Measurements from ENCODE around the gene RAB30.

Gene RAB30

GRCh38 chr11:82936261-82936660, 135.4 kb downstream of the RAB30 start:
- Histone ChIP-seq H3K4me3 (ENCODE audit: low read depth, low read length) (no peak overlapping the region), H3K27ac (peak overlapping the region; percentile 31), H3K27me3 (replicated peaks) (no peaks in the 10 kb centered on the region), H3K36me3 (replicated peaks) (no peaks in the 10 kb centered on the region)
- in situ Hi-C loops (cut with HindIII; ENCODE audit: low pct_ligation_motif_present, low sequenced_read_pairs), result no loop called here
- peak; percentile 40 for DNase-seq
- TF ChIP-seq, protein P1, sequence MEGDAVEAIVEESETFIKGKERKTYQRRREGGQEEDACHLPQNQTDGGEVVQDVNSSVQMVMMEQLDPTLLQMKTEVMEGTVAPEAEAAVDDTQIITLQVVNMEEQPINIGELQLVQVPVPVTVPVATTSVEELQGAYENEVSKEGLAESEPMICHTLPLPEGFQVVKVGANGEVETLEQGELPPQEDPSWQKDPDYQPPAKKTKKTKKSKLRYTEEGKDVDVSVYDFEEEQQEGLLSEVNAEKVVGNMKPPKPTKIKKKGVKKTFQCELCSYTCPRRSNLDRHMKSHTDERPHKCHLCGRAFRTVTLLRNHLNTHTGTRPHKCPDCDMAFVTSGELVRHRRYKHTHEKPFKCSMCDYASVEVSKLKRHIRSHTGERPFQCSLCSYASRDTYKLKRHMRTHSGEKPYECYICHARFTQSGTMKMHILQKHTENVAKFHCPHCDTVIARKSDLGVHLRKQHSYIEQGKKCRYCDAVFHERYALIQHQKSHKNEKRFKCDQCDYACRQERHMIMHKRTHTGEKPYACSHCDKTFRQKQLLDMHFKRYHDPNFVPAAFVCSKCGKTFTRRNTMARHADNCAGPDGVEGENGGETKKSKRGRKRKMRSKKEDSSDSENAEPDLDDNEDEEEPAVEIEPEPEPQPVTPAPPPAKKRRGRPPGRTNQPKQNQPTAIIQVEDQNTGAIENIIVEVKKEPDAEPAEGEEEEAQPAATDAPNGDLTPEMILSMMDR (IDR thresholded peaks at IDR 0.05; ENCODE audit: low read depth, low read length, missing control alignments), result no peak

DNA sequence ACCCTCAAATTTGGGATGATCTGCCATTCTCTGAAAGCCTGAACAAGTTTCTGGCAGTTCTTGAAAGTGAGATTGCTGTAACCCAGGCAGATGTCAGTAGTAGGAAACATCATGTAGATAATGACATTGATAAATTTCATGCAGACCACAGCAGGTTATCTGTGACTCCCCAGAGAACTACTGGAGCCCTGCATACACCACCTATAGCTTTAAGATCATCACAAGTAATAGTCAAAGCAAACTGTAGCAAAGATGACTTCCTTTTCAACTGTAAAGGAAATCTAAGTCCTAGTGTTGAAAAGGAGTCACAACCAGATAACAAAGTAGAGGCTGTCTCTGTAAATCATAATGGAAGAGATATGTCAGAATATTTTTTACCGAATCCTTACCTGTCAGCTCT, 139.1 kb downstream of the RAB30 start:
- in situ Hi-C loops (cut with HindIII; ENCODE audit: low pct_ligation_motif_present, low sequenced_read_pairs), result no loop called here
- Histone ChIP-seq H3K36me3 (replicated peaks) (no peaks in the 10 kb centered on the region), H3K27me3 (replicated peaks) (no peaks in the 10 kb centered on the region), H3K27ac (no peak overlapping the region), H3K4me3 (ENCODE audit: low read depth, low read length) (no peak overlapping the region)
- DNase-seq, result no peak
- TF ChIP-seq, protein P1 (IDR thresholded peaks at IDR 0.05; ENCODE audit: low read depth, low read length, missing control alignments), result no peak

GRCh38 chr11:82930734-82931133, 141.0 kb downstream of the RAB30 start:
- Histone ChIP-seq H3K27ac (no peak overlapping the region), H3K36me3 (replicated peaks) (no peaks in the 10 kb centered on the region), H3K27me3 (replicated peaks) (no peaks in the 10 kb centered on the region), H3K4me3 (ENCODE audit: low read depth, low read length) (no peak overlapping the region)
- in situ Hi-C loops (cut with HindIII; ENCODE audit: low pct_ligation_motif_present, low sequenced_read_pairs), result no loop called here
- TF ChIP-seq, protein P1 (IDR thresholded peaks at IDR 0.05; ENCODE audit: low read depth, low read length, missing control alignments), result no peak
- no peak for DNase-seq

DNA sequence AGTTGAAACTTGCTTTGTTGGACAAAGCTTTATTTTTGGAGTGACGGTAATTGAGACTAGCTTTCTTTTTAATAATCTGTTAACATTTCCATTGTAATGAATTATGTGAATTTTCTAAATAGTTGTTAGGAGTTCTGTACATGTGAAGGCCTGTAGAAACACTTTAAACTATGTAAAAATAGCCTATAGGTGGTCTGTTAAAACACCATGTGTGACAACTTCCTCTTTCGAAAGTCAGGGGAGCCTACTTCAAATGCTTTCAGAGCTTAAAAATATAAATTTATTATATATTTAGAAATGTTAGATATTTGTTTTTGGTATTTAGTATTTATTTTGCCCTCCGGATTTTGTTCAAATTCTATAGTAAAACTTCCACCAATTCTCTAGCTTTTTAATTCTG, 141.5 kb downstream of the RAB30 start:
- no peaks in the 10 kb centered on the region for H3K27me3 ChIP-seq (replicated peaks)
- DNase-seq, result no peak
- no peak overlapping the region for H3K4me3 ChIP-seq (ENCODE audit: low read depth, low read length)
- TF ChIP-seq, protein P1 (IDR thresholded peaks at IDR 0.05; ENCODE audit: low read depth, low read length, missing control alignments), result no peak
- no peak overlapping the region for H3K27ac ChIP-seq
- H3K36me3 ChIP-seq (replicated peaks), result no peaks in the 10 kb centered on the region
- in situ Hi-C loops (cut with HindIII; ENCODE audit: low pct_ligation_motif_present, low sequenced_read_pairs), result no loop called here

- in situ Hi-C loops (cut with HindIII; ENCODE audit: low pct_ligation_motif_present, low sequenced_read_pairs), result no loop called here
- Histone ChIP-seq H3K27ac (no peak overlapping the region), H3K36me3 (replicated peaks) (no peaks in the 10 kb centered on the region), H3K27me3 (replicated peaks) (no peaks in the 10 kb centered on the region), H3K4me3 (ENCODE audit: low read depth, low read length) (no peak overlapping the region)
- TF ChIP-seq, protein P1 (IDR thresholded peaks at IDR 0.05; ENCODE audit: low read depth, low read length, missing control alignments), result no peak
- DNase-seq, result no peak
Observed at GRCh38 chr11:82929121-82929520, 142.6 kb downstream of the RAB30 start.

DNA sequence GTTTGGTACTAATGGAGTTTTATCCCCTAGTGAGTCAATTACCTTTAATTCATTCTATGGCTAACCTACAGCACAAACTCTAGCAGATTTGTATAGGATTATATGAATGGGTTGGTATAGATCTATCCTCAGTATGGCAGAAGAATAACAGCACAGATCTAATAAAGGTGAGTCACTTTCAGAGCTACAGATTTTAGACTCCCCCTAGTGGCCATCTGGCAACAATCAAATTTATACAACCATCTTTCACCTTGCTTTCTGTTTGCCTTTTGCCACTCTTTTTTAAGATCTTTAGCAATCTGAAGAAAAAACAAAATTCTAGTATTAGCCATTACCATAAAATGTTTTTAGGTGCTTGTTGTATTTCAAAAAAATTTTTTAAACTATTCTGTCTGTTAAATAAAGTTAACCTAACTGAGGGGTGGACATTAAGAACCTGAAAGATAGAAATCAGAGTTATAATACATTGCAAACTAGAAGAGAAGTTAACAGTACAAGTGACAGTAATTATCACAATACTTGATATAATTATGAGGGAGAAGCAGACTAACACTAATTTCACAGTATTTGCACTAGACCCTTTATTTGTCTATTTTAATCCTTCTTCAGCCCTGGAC, 144.3 kb downstream of the RAB30 start:
- Histone ChIP-seq H3K36me3 (replicated peaks) (no peaks in the 10 kb centered on the region), H3K27ac (no peak overlapping the region), H3K27me3 (replicated peaks) (no peaks in the 10 kb centered on the region), H3K4me3 (ENCODE audit: low read depth, low read length) (no peak overlapping the region)
- in situ Hi-C loops (cut with HindIII; ENCODE audit: low pct_ligation_motif_present, low sequenced_read_pairs), result no loop called here
- TF ChIP-seq, protein P1 (IDR thresholded peaks at IDR 0.05; ENCODE audit: low read depth, low read length, missing control alignments), result peak; percentile 70
- peak; percentile 52 for DNase-seq
